ENCODE measurements around the gene DVL1.
"Not testable (repeated sequence)": the region's sequence is repeated elsewhere in the genome, so short reads cannot be mapped to it uniquely, and the experiment has no call there.

Gene DVL1

GRCh38 chr1:1373051-1373814, 24.0 kb upstream of the DVL1 start:
- DNase-seq: no peak

GRCh38 chr1:1371746-1372711, 22.8 kb upstream of the DVL1 start:
- no peak for DNase-seq

GRCh38 chr1:1371364-1371745, 22.1 kb upstream of the DVL1 start:
- no peak for DNase-seq

GRCh38 chr1:1370771-1371300, 21.6 kb upstream of the DVL1 start:
- DNase-seq: no peak

- DNase-seq: not testable (repeated sequence)
Observed at GRCh38 chr1:1370094-1370493, 20.9 kb upstream of the DVL1 start.

GRCh38 chr1:1367315-1367714, 18.1 kb upstream of the DVL1 start:
- no peak for DNase-seq

GRCh38 chr1:1366699-1367066, 17.5 kb upstream of the DVL1 start:
- no peak for DNase-seq

GRCh38 chr1:1365875-1366698, 16.9 kb upstream of the DVL1 start:
- no peak for DNase-seq

- DNase-seq: no peak
Observed at GRCh38 chr1:1364266-1364665, 15.0 kb upstream of the DVL1 start.

- no peak for DNase-seq
Observed at GRCh38 chr1:1361982-1362423, 12.8 kb upstream of the DVL1 start.

GRCh38 chr1:1361233-1361981, 12.2 kb upstream of the DVL1 start:
- DNase-seq: no peak

GRCh38 chr1:1360506-1361169, 11.4 kb upstream of the DVL1 start:
- no peak for DNase-seq

GRCh38 chr1:1359664-1360468, 10.6 kb upstream of the DVL1 start:
- DNase-seq: no peak

GRCh38 chr1:1359308-1359663, 10.1 kb upstream of the DVL1 start:
- no peak for DNase-seq

- no peak for DNase-seq
Observed at GRCh38 chr1:1358433-1359271, 9.4 kb upstream of the DVL1 start, which contains the start of gene MXRA8. Gene MXRA8 (minus strand): TSS chr1:1358555. CDS start chr1:1358504, 51 bp downstream.

- no peak for DNase-seq
Observed at GRCh38 chr1:1357871-1358432, 8.7 kb upstream of the DVL1 start.

- DNase-seq: no peak
Observed at GRCh38 chr1:1356796-1357401, 7.7 kb upstream of the DVL1 start.

GRCh38 chr1:1356166-1356795, 7.1 kb upstream of the DVL1 start:
- DNase-seq: no peak
